HG03108 (cell line): ENCODE data around the gene SCAPER.
"Not testable (repeated sequence)": the region's sequence is repeated elsewhere in the genome, so short reads cannot be mapped to it uniquely, and the experiment has no call there.

Experiments
- ATAC-seq: cut with Tn5 transposase; IDR thresholded peaks from one replicate; pipeline ENCODE4 v1.9.1; 2021; ENCODE audit warnings: moderate library complexity; ENCODE audit not compliant: unreplicated experiment

SCAPER gene

GRCh38 chr15:76577879-76578512, 327.1 kb downstream of the SCAPER start:
- ATAC-seq = no peak

- no peak for ATAC-seq
Observed at GRCh38 chr15:76576523-76577279, 328.4 kb downstream of the SCAPER start.

- ATAC-seq = no peak
Observed at GRCh38 chr15:76575679-76576078, 329.5 kb downstream of the SCAPER start.

GRCh38 chr15:76575274-76575673, 329.9 kb downstream of the SCAPER start:
- peak; percentile 77 for ATAC-seq

- no peak for ATAC-seq
Observed at GRCh38 chr15:76572983-76573314, 332.2 kb downstream of the SCAPER start.

- ATAC-seq = no peak
Observed at GRCh38 chr15:76566276-76566675, 338.9 kb downstream of the SCAPER start.

GRCh38 chr15:76565366-76565765, 339.8 kb downstream of the SCAPER start:
- no peak for ATAC-seq

- no peak for ATAC-seq
Observed at GRCh38 chr15:76555247-76555646, 349.9 kb downstream of the SCAPER start.

- ATAC-seq = no peak
Observed at GRCh38 chr15:76553564-76553963, 351.6 kb downstream of the SCAPER start.

GRCh38 chr15:76553102-76553501, 352.0 kb downstream of the SCAPER start:
- no peak for ATAC-seq

GRCh38 chr15:76546805-76547204, 358.3 kb downstream of the SCAPER start:
- ATAC-seq = no peak

GRCh38 chr15:76533995-76534394, 371.1 kb downstream of the SCAPER start:
- no peak for ATAC-seq

- ATAC-seq = no peak
Observed at GRCh38 chr15:76533060-76533820, 371.9 kb downstream of the SCAPER start.

- no peak for ATAC-seq
Observed at GRCh38 chr15:76529911-76530310, 375.2 kb downstream of the SCAPER start.

- ATAC-seq = no peak
Observed at GRCh38 chr15:76526111-76526510, 379.0 kb downstream of the SCAPER start.

- ATAC-seq = no peak
Observed at GRCh38 chr15:76517910-76518309, 387.2 kb downstream of the SCAPER start.

- ATAC-seq = no peak
Observed at GRCh38 chr15:76514282-76514681, 390.9 kb downstream of the SCAPER start.

- no peak for ATAC-seq
Observed at GRCh38 chr15:76512971-76513370, 392.2 kb downstream of the SCAPER start.

GRCh38 chr15:76510663-76511062, 394.5 kb downstream of the SCAPER start:
- not testable (repeated sequence) for ATAC-seq

GRCh38 chr15:76503804-76504203, 401.3 kb downstream of the SCAPER start:
- ATAC-seq = no peak

- ATAC-seq = no peak
Observed at GRCh38 chr15:76503121-76503520, 402.0 kb downstream of the SCAPER start.

- ATAC-seq = no peak
Observed at GRCh38 chr15:76502678-76503077, 402.5 kb downstream of the SCAPER start.
